PC-3 (cell line): ENCODE measurements around the gene COL1A1.

Experiments
- CTCF ChIP-seq: fragments of 300-600 bp; sonication (generic); conservative IDR thresholded peaks from 2 replicates; pipeline ENCODE4 v1.5.1; 2017; ENCODE audit warnings: antibody characterized with exemption, low read depth, mild to moderate bottlenecking, low read length
- EZH2 ChIP-seq: fragments of 300-600 bp; sonication (generic); IDR thresholded peaks from one replicate; pipeline ENCODE4 v1.6.1; 2017; ENCODE audit warnings: antibody characterized with exemption, mild to moderate bottlenecking, low read length; ENCODE audit not compliant: unreplicated experiment
- EZH2phosphoT487 ChIP-seq: fragments of 300-600 bp; sonication (generic); IDR thresholded peaks from 2 replicates; pipeline ENCODE4 v1.6.1; 2018; ENCODE audit warnings: mild to moderate bottlenecking, antibody characterized with exemption, low read length, borderline replicate concordance

- TF ChIP-seq EZH2 (no peak), CTCF (peak; percentile 100), EZH2phosphoT487 (no peak)
These were observed 765 bp downstream of the COL1A1 start for GRCh38 chr17:50200457-50201275.
